Kidney (tissue), 14 donors: Measurements from ENCODE around the gene SEBOX. TPM values are rescaled to one million over a fixed set of nuclear protein-coding genes. Genes with fewer than 3 reads are reported as not detected.

ENCODE experiments used
- DNase-seq, 5 donors: peaks; one replicate each; pipeline ENCODE4 v3.0.0-alpha.2; 2013 to 2020
- FAIRE-seq: peaks from 2 replicates; lab custom pipeline; 2012; peaks lifted over from hg19 to GRCh38; lab: Jason Lieb, UNC
- H3K27ac ChIP-seq, 2 donors: one replicate each; pipeline ENCODE4 v1.7.0; 2013; ENCODE audit warnings: low read depth in 2 of 2, low read length in 2 of 2, inconsistent platforms in 1 of 2
- H3K27me3 ChIP-seq: one replicate; pipeline ENCODE4 v1.7.1; 2013; ENCODE audit warnings: low read length, inconsistent platforms; ENCODE audit not compliant: control insufficient read depth, insufficient read depth
- H3K36me3 ChIP-seq, 3 donors: one replicate each; pipeline versions ENCODE4 v1.7.0 to v1.7.1; 2013; ENCODE audit warnings: low read length in 3 of 3, control low read depth in 1 of 3, inconsistent platforms in 1 of 3; ENCODE audit not compliant: insufficient read depth in 3 of 3, control insufficient read depth in 2 of 3
- H3K4me1 ChIP-seq, 3 donors: one replicate each; pipeline versions ENCODE4 v1.7.0 to v1.7.1; 2013; ENCODE audit warnings: low read length in 3 of 3, inconsistent platforms in 1 of 3, low read depth in 1 of 3; ENCODE audit not compliant: control insufficient read depth in 2 of 3, insufficient read depth in 2 of 3
- H3K4me3 ChIP-seq, 3 donors: one replicate each; pipeline versions ENCODE4 v1.7.0 to v1.8.1; 2013; ENCODE audit warnings: low read length in 3 of 3, control low read depth in 1 of 3, inconsistent platforms in 1 of 3
- H3K9ac ChIP-seq, 3 donors: one replicate each; pipeline versions ENCODE4 v1.7.0 to v1.7.1; 2013; ENCODE audit warnings: low read length in 3 of 3, control low read depth in 1 of 3, inconsistent platforms in 1 of 3
- H3K9me3 ChIP-seq, 3 donors: one replicate each; pipeline versions ENCODE4 v1.7.0 to v1.7.1; 2013; ENCODE audit warnings: low read length in 3 of 3, control low read depth in 1 of 3, inconsistent platforms in 1 of 3; ENCODE audit not compliant: control insufficient read depth in 2 of 3, insufficient read depth in 1 of 3
- CTCF ChIP-seq: IDR thresholded peaks from 3 replicates; pipeline ENCODE4 v1.5.1; 2012; ENCODE audit warnings: mild to moderate bottlenecking, moderate library complexity, borderline replicate concordance; ENCODE audit not compliant: insufficient read depth; ENCODE audit errors: extremely low read depth
- intact Hi-C: fragments of 100-400 bp; cut with DNase I; formaldehyde crosslinking; loops from one replicate; pipeline ENCODE4 v1.11.1; 2022
- polyA plus RNA-seq: library from polyadenylated mRNA; stranded (reverse); fragments of 350-450 nt; fragmentation: Illumina TruSeq; extraction: RNeasy Lipid Tissue Mini Kit (QIAGEN cat#74804); gene quantifications from one replicate; pipeline ENCODE4 v1.2.3, GENCODE V29; 2014; ENCODE audit warnings: low read depth, low replicate concordance; ENCODE audit not compliant: insufficient read depth
- total RNA-seq: library from RNA; stranded (reverse); fragmentation: NEBNext Ultra II Directional; extraction: Animal tissue kit (Norgen Biotek cat#: 25700); gene quantifications from one replicate; pipeline ENCODE4 v1.2.1, GENCODE V29; 2021
- donor health status: control.
- donor health status: control.
- donor health status: control.
- donor health status: control.
- donor health status: control.
- donor health status: DM: yes; HTN: yes; CAD: no.
- donor health status: Normal renal cell carcinoma (clear cell type).

Gene SEBOX
- total and polyA plus RNA-seq, 2 donors from 2014 or later, result not detected

- no peak for FAIRE-seq
- intact Hi-C loops, result no loop called here
- no peaks in the 10 kb centered on the region for H3K36me3 ChIP-seq
- TF ChIP-seq CTCF, result no peak
- H3K9me3 ChIP-seq, result no peaks in the 10 kb centered on the region
- peak within 1 kb of the TSS; percentile 49 to 59 (median 53) for H3K4me3 ChIP-seq
- peak within 1 kb of the TSS in 2 of 3 donors; percentile 21 to 22 for H3K9ac ChIP-seq
- DNase-seq, result peak; percentile 65 to 83 (median 76)
- no peak within 1 kb of the TSS for H3K27ac ChIP-seq
- H3K4me1 ChIP-seq, result peaks cover 0 to 11% (median 0%) of the 10 kb centered on the region in 3 donors
- H3K27me3 ChIP-seq, result no peaks in the 10 kb centered on the region
Observed at GRCh38 chr17:28405632-28406472, 40.9 kb upstream of the SEBOX start, which contains the start of gene SLC46A1. TSS of gene SLC46A1 (minus strand) at chr17:28406212. CDS start at chr17:28406114, 98 bp downstream.

GRCh38 chr17:28404812-28405570 lies 40.0 kb upstream of the SEBOX start:
- Histone ChIP-seq H3K9me3 (no peaks in the 10 kb centered on the region), H3K4me1 (peaks cover 0 to 11% (median 0%) of the 10 kb centered on the region in 3 donors), H3K4me3 (peak overlapping the region; percentile 48 to 59 (median 53)), H3K27ac (no peak overlapping the region), H3K27me3 (no peaks in the 10 kb centered on the region), H3K36me3 (no peaks in the 10 kb centered on the region), H3K9ac (peak overlapping the region in 2 of 3 donors; percentile 21 to 22)
- no peak for TF ChIP-seq CTCF
- intact Hi-C loops, result no loop called here
- no peak for DNase-seq
- FAIRE-seq, result no peak

- Histone ChIP-seq H3K9ac (peak overlapping the region in 1 of 3 donors; percentile 12), H3K36me3 (no peaks in the 10 kb centered on the region), H3K4me1 (peaks cover 0 to 11% (median 0%) of the 10 kb centered on the region in 3 donors), H3K27ac (no peak overlapping the region), H3K27me3 (no peaks in the 10 kb centered on the region), H3K9me3 (no peaks in the 10 kb centered on the region), H3K4me3 (peak overlapping the region in 1 of 3 donors; percentile 59)
- intact Hi-C loops, result no loop called here
- FAIRE-seq, result no peak
- no peak for DNase-seq
- TF ChIP-seq CTCF, result no peak
Observed at GRCh38 chr17:28404461-28404811, 39.4 kb upstream of the SEBOX start.
